GM18873 (cell line): ENCODE data around the gene CABP4.
A peak's percentile ranks its signal among the peaks of the same experiment; 100 is the strongest.

Experiments
- ATAC-seq: cut with Tn5 transposase; IDR thresholded peaks from one replicate; pipeline ENCODE4 v1.9.1; 2021; ENCODE audit warnings: mild to moderate bottlenecking, moderate library complexity, moderate number of reproducible peaks; ENCODE audit not compliant: unreplicated experiment, low FRiP score

The CABP4 gene

GRCh38 chr11:67506426-67507051 is 51.4 kb downstream of the CABP4 start:
- no peak for ATAC-seq

GRCh38 chr11:67507242-67507863 is 52.2 kb downstream of the CABP4 start:
- no peak for ATAC-seq

- ATAC-seq, result peak; percentile 70
These were observed 52.8 kb downstream of the CABP4 start, which contains the start of gene CDK2AP2 for GRCh38 chr11:67507864-67508485. TSS of gene CDK2AP2 (minus strand) at chr11:67508162. CDS start at chr11:67508082, 80 bp downstream.

- peak; percentile 30 for ATAC-seq
These were observed 53.5 kb downstream of the CABP4 start for GRCh38 chr11:67508486-67509121.

- ATAC-seq, result no peak
These were observed 54.8 kb downstream of the CABP4 start for GRCh38 chr11:67510023-67510345.
